AG09319 (cell line): Measurements from ENCODE around the gene ISL2.
A peak's percentile ranks its signal among the peaks of the same experiment; 100 is the strongest.

Experiments
- DNase-seq: peaks from one replicate; pipeline ENCODE4 v3.0.0-alpha.2; 2010; ENCODE audit warnings: low read depth; ENCODE audit errors: extremely low read depth
- CTCF ChIP-seq: IDR thresholded peaks from 2 replicates; pipeline ENCODE4 v1.5.1; 2011; ENCODE audit warnings: low read depth, mild to moderate bottlenecking, inconsistent platforms, low read length, moderate library complexity

Gene ISL2

GRCh38 chr15:76328958-76329357 is 7.6 kb upstream of the ISL2 start:
- TF ChIP-seq CTCF: no peak
- no peak for DNase-seq

- TF ChIP-seq CTCF: peak; percentile 64
- peak; percentile 25 for DNase-seq
Measured at GRCh38 chr15:76330080-76330680, 6.4 kb upstream of the ISL2 start.

- TF ChIP-seq CTCF: no peak
- no peak for DNase-seq
Measured at GRCh38 chr15:76332796-76333195, 3.8 kb upstream of the ISL2 start.

- no peak for DNase-seq
Measured at GRCh38 chr15:76333309-76333708, 3.3 kb upstream of the ISL2 start.

GRCh38 chr15:76333720-76334437 is 2.7 kb upstream of the ISL2 start:
- TF ChIP-seq CTCF: peak; percentile 21

More at GRCh38 chr15:76333309-76333708, 3.3 kb upstream of the ISL2 start:
- no peak for TF ChIP-seq CTCF

GRCh38 chr15:76334438-76335306 is 1.9 kb upstream of the ISL2 start:
- no peak for TF ChIP-seq CTCF
- no peak for DNase-seq

More at GRCh38 chr15:76333720-76334437, 2.7 kb upstream of the ISL2 start:
- no peak for DNase-seq
